ENCODE data around the gene NEO1.
"Not testable (repeated sequence)": the region's sequence is repeated elsewhere in the genome, so short reads cannot be mapped to it uniquely, and the experiment has no call there.

The NEO1 gene

GRCh38 chr15:73221450-73221849 lies 169.2 kb downstream of the NEO1 start:
- not testable (repeated sequence) for DNase-seq (ENCODE audit: low read depth)

GRCh38 chr15:73225358-73226015 lies 173.2 kb downstream of the NEO1 start:
- no peak for DNase-seq (ENCODE audit: low read depth)

GRCh38 chr15:73226093-73226814 lies 174.0 kb downstream of the NEO1 start:
- DNase-seq (ENCODE audit: low read depth), result no peak

GRCh38 chr15:73227433-73228056 lies 175.3 kb downstream of the NEO1 start:
- no peak for DNase-seq (ENCODE audit: low read depth)

- no peak for DNase-seq (ENCODE audit: low read depth)
Measured at GRCh38 chr15:73228128-73228646, 175.9 kb downstream of the NEO1 start.

GRCh38 chr15:73231661-73232419 lies 179.6 kb downstream of the NEO1 start:
- DNase-seq (ENCODE audit: low read depth), result no peak

GRCh38 chr15:73232776-73233175 lies 180.5 kb downstream of the NEO1 start:
- DNase-seq (ENCODE audit: low read depth), result no peak

GRCh38 chr15:73233623-73234022 lies 181.4 kb downstream of the NEO1 start:
- peak; percentile 85 for DNase-seq (ENCODE audit: low read depth)

GRCh38 chr15:73237910-73238309 lies 185.6 kb downstream of the NEO1 start:
- no peak for DNase-seq (ENCODE audit: low read depth)

GRCh38 chr15:73239564-73240215 lies 187.4 kb downstream of the NEO1 start:
- no peak for DNase-seq (ENCODE audit: low read depth)

- peak; percentile 56 for DNase-seq (ENCODE audit: low read depth)
Measured at GRCh38 chr15:73240866-73241499, 188.7 kb downstream of the NEO1 start.

GRCh38 chr15:73244333-73244732 lies 192.1 kb downstream of the NEO1 start:
- DNase-seq (ENCODE audit: low read depth), result no peak

- DNase-seq (ENCODE audit: low read depth), result no peak
Measured at GRCh38 chr15:73246439-73246838, 194.2 kb downstream of the NEO1 start.

- no peak for DNase-seq (ENCODE audit: low read depth)
Measured at GRCh38 chr15:73246898-73247297, 194.6 kb downstream of the NEO1 start.

- DNase-seq (ENCODE audit: low read depth), result no peak
Measured at GRCh38 chr15:73247331-73247730, 195.1 kb downstream of the NEO1 start.

GRCh38 chr15:73249499-73249898 lies 197.2 kb downstream of the NEO1 start:
- DNase-seq (ENCODE audit: low read depth), result no peak

GRCh38 chr15:73254598-73254997 lies 202.3 kb downstream of the NEO1 start:
- no peak for DNase-seq (ENCODE audit: low read depth)

- no peak for DNase-seq (ENCODE audit: low read depth)
Measured at GRCh38 chr15:73258271-73259108, 206.2 kb downstream of the NEO1 start.

GRCh38 chr15:73264881-73265280 lies 212.6 kb downstream of the NEO1 start:
- DNase-seq (ENCODE audit: low read depth), result no peak

GRCh38 chr15:73265536-73266153 lies 213.4 kb downstream of the NEO1 start:
- DNase-seq (ENCODE audit: low read depth), result peak; percentile 55

All from amniotic epithelial cell (primary cell).